ENCODE results near the gene RIGI. TPM values are rescaled to one million over a fixed set of nuclear protein-coding genes. Genes with fewer than 3 reads are reported as not detected.
"Not testable (repeated sequence)": the region's sequence is repeated elsewhere in the genome, so short reads cannot be mapped to it uniquely, and the experiment has no call there.

Gene RIGI
- total and polyA plus RNA-seq, 2 of the 13 experiments (the other 11 are each of a cell fraction or from before 2014, with no cell fraction given): 3.0 to 8.2 TPM

DNA sequence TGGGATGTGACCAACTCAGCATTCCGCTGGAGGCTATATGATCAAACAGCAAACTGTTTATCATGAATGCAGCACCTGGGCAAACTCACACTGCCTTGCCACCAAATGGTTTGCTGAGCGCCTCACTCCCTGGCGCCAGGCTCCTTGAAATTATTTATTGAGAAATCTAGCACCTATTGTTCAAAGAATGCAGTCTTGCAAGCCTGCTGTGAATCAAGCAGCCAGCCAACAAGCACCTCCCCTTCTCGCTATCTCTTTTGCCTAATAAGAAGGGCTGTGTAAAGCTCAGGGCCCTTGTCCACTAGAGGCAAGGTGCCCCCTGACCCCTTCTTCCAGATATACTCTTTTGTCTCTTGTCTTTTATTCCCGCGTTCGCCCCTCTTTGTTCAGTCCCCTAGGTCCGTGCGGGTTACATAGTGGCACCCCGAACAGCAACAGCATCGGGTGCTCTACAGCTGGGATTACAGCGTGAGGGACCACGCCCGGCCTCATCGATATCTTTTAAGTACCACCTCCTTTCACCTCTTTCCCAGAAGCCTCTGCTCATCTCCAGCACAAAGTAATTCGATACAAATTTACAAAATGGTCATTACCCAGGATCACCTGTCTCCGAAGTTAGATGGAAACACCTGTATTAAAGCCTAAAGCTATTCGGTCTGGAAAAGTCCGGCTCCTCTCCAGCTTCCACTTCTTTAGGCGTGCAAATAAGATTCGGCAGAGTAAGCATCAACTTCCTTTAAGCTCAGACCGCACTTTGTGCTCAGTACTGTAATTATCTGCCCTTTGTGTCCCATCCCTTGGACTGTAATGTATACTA, 896 bp downstream of the RIGI start (continued):
- TF ChIP-seq, protein P1, sequence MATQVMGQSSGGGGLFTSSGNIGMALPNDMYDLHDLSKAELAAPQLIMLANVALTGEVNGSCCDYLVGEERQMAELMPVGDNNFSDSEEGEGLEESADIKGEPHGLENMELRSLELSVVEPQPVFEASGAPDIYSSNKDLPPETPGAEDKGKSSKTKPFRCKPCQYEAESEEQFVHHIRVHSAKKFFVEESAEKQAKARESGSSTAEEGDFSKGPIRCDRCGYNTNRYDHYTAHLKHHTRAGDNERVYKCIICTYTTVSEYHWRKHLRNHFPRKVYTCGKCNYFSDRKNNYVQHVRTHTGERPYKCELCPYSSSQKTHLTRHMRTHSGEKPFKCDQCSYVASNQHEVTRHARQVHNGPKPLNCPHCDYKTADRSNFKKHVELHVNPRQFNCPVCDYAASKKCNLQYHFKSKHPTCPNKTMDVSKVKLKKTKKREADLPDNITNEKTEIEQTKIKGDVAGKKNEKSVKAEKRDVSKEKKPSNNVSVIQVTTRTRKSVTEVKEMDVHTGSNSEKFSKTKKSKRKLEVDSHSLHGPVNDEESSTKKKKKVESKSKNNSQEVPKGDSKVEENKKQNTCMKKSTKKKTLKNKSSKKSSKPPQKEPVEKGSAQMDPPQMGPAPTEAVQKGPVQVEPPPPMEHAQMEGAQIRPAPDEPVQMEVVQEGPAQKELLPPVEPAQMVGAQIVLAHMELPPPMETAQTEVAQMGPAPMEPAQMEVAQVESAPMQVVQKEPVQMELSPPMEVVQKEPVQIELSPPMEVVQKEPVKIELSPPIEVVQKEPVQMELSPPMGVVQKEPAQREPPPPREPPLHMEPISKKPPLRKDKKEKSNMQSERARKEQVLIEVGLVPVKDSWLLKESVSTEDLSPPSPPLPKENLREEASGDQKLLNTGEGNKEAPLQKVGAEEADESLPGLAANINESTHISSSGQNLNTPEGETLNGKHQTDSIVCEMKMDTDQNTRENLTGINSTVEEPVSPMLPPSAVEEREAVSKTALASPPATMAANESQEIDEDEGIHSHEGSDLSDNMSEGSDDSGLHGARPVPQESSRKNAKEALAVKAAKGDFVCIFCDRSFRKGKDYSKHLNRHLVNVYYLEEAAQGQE (IDR thresholded peaks at IDR 0.05; ENCODE audit: borderline replicate concordance in 1 of 2, low read depth in 1 of 2, low read length in 2 of 2): no peak
- TF ChIP-seq PLRG1 (conservative IDR thresholded peaks at IDR 0.05) (no peak), HNRNPL (IDR thresholded peaks at IDR 0.05; ENCODE audit: low read depth, low read length) (no peak)
- TF ChIP-seq, protein P2, sequence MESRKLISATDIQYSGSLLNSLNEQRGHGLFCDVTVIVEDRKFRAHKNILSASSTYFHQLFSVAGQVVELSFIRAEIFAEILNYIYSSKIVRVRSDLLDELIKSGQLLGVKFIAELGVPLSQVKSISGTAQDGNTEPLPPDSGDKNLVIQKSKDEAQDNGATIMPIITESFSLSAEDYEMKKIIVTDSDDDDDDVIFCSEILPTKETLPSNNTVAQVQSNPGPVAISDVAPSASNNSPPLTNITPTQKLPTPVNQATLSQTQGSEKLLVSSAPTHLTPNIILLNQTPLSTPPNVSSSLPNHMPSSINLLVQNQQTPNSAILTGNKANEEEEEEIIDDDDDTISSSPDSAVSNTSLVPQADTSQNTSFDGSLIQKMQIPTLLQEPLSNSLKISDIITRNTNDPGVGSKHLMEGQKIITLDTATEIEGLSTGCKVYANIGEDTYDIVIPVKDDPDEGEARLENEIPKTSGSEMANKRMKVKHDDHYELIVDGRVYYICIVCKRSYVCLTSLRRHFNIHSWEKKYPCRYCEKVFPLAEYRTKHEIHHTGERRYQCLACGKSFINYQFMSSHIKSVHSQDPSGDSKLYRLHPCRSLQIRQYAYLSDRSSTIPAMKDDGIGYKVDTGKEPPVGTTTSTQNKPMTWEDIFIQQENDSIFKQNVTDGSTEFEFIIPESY (CRISPR knock-in tag; IDR thresholded peaks at IDR 0.05): no peak

DNA sequence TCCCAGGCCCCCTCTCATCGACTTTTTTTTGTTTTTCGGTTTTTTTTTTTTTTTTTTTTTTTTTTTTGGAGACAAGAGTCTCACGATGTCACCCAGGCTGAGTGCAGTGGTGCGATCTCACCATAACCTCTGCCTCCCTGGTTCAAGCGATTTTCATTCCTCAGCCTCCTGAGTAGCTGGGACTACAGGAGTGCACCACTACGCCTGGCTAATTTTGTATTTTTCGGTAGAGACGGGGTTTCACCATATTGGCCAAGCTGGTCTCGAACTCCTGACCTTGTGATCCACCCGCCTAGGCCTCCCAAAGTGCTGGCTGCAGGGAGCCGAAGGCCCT, 1.5 kb downstream of the RIGI start:
- WGBS (ENCODE audit: low lambda C conversion rate): 27% methylated on average over 11 of the region's 11 CpGs
- BruUV-seq (replicated peaks); H3K36me3 ChIP-seq (replicated peaks in 1 of 2; ENCODE audit: control insufficient read depth in 1 of 2, insufficient read depth in 2 of 2, low read length in 2 of 2); FAIRE-seq; H2AFZ ChIP-seq (ENCODE audit: low read length); in situ Hi-C loops (cut with HindIII; ENCODE audit: extremely low pct_ligation_motif_present, low pct_unique_long_range_greater_than_20kb); ATAC-seq; H3K27me3 ChIP-seq (ENCODE audit: control insufficient read depth in 1 of 2, insufficient read depth in 2 of 2, low read length in 2 of 2); H3K9me3 ChIP-seq (ENCODE audit: low read length); DNase-seq (ENCODE audit: low spot score); intact Hi-C loops (cut with micrococcal nuclease; ENCODE audit: unreplicated experiment); H3K79me2 ChIP-seq (ENCODE audit: insufficient read depth, low read length); H4K20me1 ChIP-seq (ENCODE audit: insufficient read depth, low read length): not testable (repeated sequence)
- TF ChIP-seq, protein P3, sequence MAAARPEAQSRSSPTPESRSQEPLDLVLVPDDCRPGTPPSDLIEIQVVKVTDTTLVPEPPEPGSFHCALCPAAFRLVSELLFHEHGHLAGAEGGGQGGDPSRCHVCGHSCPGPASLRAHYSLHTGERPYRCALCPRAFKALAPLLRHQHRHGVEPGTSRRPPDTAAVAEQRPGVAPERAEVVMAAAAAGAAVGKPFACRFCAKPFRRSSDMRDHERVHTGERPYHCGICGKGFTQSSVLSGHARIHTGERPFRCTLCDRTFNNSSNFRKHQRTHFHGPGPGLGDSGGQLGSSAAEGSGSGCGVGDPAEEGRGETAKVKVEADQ (CRISPR knock-in tag; IDR thresholded peaks at IDR 0.05; ENCODE audit: borderline replicate concordance): 0 out of 2 replicates have a peak, but pooled peaks have one; percentile 5
- TF ChIP-seq ZMYM3 (CRISPR knock-in tag; IDR thresholded peaks at IDR 0.05): peak; percentile 54; the same call in 1 of the 2 replicates
- TF ChIP-seq ZMYM2 (CRISPR knock-in tag; IDR thresholded peaks at IDR 0.05): 0 out of 2 replicates have a peak, but pooled peaks have one; percentile 46
- Histone ChIP-seq H3K27ac (ENCODE audit: extremely low read length, insufficient read depth, low read length) (peak overlapping the region; percentile 75), H3K4me3 (replicated peaks in 1 of 3; ENCODE audit: insufficient read depth in 1 of 3, low read depth in 2 of 3, low read length in 3 of 3) (peak overlapping the region; percentile 80 to 86 (median 82)), H3K9ac (ENCODE audit: insufficient read depth, low read depth, low read length) (peak overlapping the region; percentile 76), H3K4me2 (ENCODE audit: low read depth, low read length) (peak overlapping the region; percentile 89), H3K4me1 (ENCODE audit: insufficient read depth, low read length) (peaks cover 39% of the 10 kb centered on the region)
- POLR2A ChIA-PET: interaction anchor here (1.1 to 2.8 kb wide), 6 partner anchors 16 to 500 kb away, joined by 4 to 43 read pairs (median 11); partner anchors contain the start of genes ACO1, DNAJA1, SMIM27 and TOPORS
- CTCF ChIA-PET (ENCODE audit: low intra/inter-chr PET ratio, low total read pairs): interaction anchor here (3.4 kb wide), 1 partner anchor 146 kb away, joined by 33 read pairs; no protein-coding TSS in a partner anchor

Measured in HepG2 (cell line).